WTC11 (cell line): ENCODE measurements around the gene AMPD1. TPM values are rescaled to one million over a fixed set of nuclear protein-coding genes. Genes with fewer than 3 reads are reported as not detected.

Source experiments
- ATAC-seq: fragments of 200-7000 bp; cut with Tn5 transposase; 2 replicates; pipeline ENCODE4 v1.10.0; 2021; ENCODE audit warnings: mild to moderate bottlenecking, moderate library complexity
- CTCF ChIA-PET: fragments of 300-600 bp; sonication (Branson Sonifier 250); formaldehyde crosslinking; loops from one replicate; lab custom pipeline; 2021; ENCODE audit warnings: antibody characterized with exemption; lab: Charles Lee
- POLR2A ChIA-PET: fragments of 350-600 bp; sonication (Branson Sonifier 250); formaldehyde crosslinking; loops from one replicate; lab custom pipeline; 2021; ENCODE audit warnings: antibody characterized with exemption; lab: Charles Lee
- DNase-seq: peaks from one replicate; pipeline ENCODE4 v3.0.0; 2021; ENCODE audit warnings: low spot score
- H3K27ac Mint-ChIP-seq: 2 replicates; pipeline ENCODE4 v1.8.0; 2021; ENCODE audit warnings: mixed read lengths
- H3K27me3 Mint-ChIP-seq: 2 replicates; pipeline ENCODE4 v1.8.0; 2021; ENCODE audit warnings: low read depth, mild to moderate bottlenecking, moderate library complexity, mixed read lengths
- H3K36me3 Mint-ChIP-seq: 2 replicates; pipeline ENCODE4 v1.8.0; 2021; ENCODE audit warnings: mixed read lengths
- H3K4me1 Mint-ChIP-seq: 2 replicates; pipeline ENCODE4 v1.8.0; 2022; ENCODE audit warnings: mixed read lengths
- H3K4me3 Mint-ChIP-seq: 2 replicates; pipeline ENCODE4 v1.8.0; 2021; ENCODE audit warnings: mild to moderate bottlenecking, moderate library complexity, mixed read lengths
- H3K9me3 Mint-ChIP-seq: 2 replicates; pipeline ENCODE4 v1.8.0; 2021; ENCODE audit warnings: mixed read lengths
- E2F5 ChIP-seq: sonication (generic); formaldehyde crosslinking; IDR thresholded peaks from 2 replicates; pipeline ENCODE4 v1.8.1; 2022; ENCODE audit warnings: mild to moderate bottlenecking, moderate library complexity, missing genetic modification reagents
- ETV6 ChIP-seq: sonication (generic); formaldehyde crosslinking; IDR thresholded peaks from 2 replicates; pipeline ENCODE4 v1.8.1; 2022; ENCODE audit warnings: mild to moderate bottlenecking, missing genetic modification reagents
- FOXP4 ChIP-seq: sonication (generic); formaldehyde crosslinking; IDR thresholded peaks from 2 replicates; pipeline ENCODE4 v1.8.0; 2022; ENCODE audit warnings: mild to moderate bottlenecking, missing genetic modification reagents
- HMGA2 ChIP-seq: fragments of 250-450 bp; sonication (Bioruptor Pico); IDR thresholded peaks from 2 replicates; pipeline ENCODE4 v1.4.0; 2021; ENCODE audit warnings: mild to moderate bottlenecking, moderate library complexity
- NR3C1 ChIP-seq: sonication (generic); formaldehyde crosslinking; conservative IDR thresholded peaks from 2 replicates; pipeline ENCODE4 v1.8.1; 2023; ENCODE audit warnings: low read depth, mild to moderate bottlenecking, missing genetic modification reagents
- TCF7 ChIP-seq: sonication (generic); formaldehyde crosslinking; IDR thresholded peaks from 2 replicates; pipeline ENCODE4 v1.8.0; 2022; ENCODE audit warnings: mild to moderate bottlenecking, low read depth, missing genetic modification reagents, moderate library complexity
- TEAD1 ChIP-seq: sonication (generic); formaldehyde crosslinking; IDR thresholded peaks from 2 replicates; pipeline ENCODE4 v1.8.0; 2022; ENCODE audit warnings: mild to moderate bottlenecking, missing genetic modification reagents
- ZMAT4 ChIP-seq: fragments of 250-450 bp; sonication (Bioruptor Pico); IDR thresholded peaks from 2 replicates; pipeline ENCODE4 v1.9.0; 2021; ENCODE audit warnings: mild to moderate bottlenecking
- ZNF281 ChIP-seq: sonication (generic); formaldehyde crosslinking; IDR thresholded peaks from 2 replicates; pipeline ENCODE4 v1.8.0; 2023; ENCODE audit warnings: mild to moderate bottlenecking, missing genetic modification reagents
- ZNF423 ChIP-seq: fragments of 250-450 bp; sonication (Bioruptor Pico); IDR thresholded peaks from 2 replicates; pipeline ENCODE4 v2.1.2; 2022; ENCODE audit warnings: mild to moderate bottlenecking, moderate library complexity
- ZNF671 ChIP-seq: fragments of 250-450 bp; sonication (Bioruptor Pico); IDR thresholded peaks from 2 replicates; pipeline ENCODE4 v1.8.0; 2021; ENCODE audit warnings: mild to moderate bottlenecking
- total RNA-seq: library from RNA; stranded (reverse); gene quantifications from 3 replicates; pipeline ENCODE4 v1.2.3, GENCODE V29; 2021
- TF ChIP-seq, protein P1 (sequence below): sonication (generic); formaldehyde crosslinking; conservative IDR thresholded peaks from 2 replicates; pipeline ENCODE4 v1.8.1; 2023; ENCODE audit warnings: mild to moderate bottlenecking, low read depth, missing genetic modification reagents, moderate library complexity
- TF ChIP-seq, protein P2 (sequence below): sonication (generic); formaldehyde crosslinking; IDR thresholded peaks from 2 replicates; pipeline ENCODE4 v1.8.1; 2023; ENCODE audit warnings: mild to moderate bottlenecking, moderate library complexity, missing genetic modification reagents
- TF ChIP-seq, protein P3 (sequence below): sonication (generic); formaldehyde crosslinking; conservative IDR thresholded peaks from 2 replicates; pipeline ENCODE4 v1.8.1; 2022; ENCODE audit warnings: mild to moderate bottlenecking, missing genetic modification reagents
- TF ChIP-seq, protein P4 (sequence below): sonication (generic); formaldehyde crosslinking; IDR thresholded peaks from 2 replicates; pipeline ENCODE4 v1.8.0; 2022; ENCODE audit warnings: missing genetic modification reagents

The AMPD1 gene
- total RNA-seq, 1 experiment from 2014 or later: not detected

GRCh38 chr1:114677691-114678090, 17.7 kb downstream of the AMPD1 start:
- POLR2A ChIA-PET: no interaction called here
- DNase-seq (no peak), ATAC-seq (no peak)
- H3K9me3 Mint-ChIP-seq: no peaks in the 10 kb centered on the region
- H3K36me3 Mint-ChIP-seq: no peaks in the 10 kb centered on the region
- H3K27ac Mint-ChIP-seq: no peak overlapping the region
- peaks cover 29% of the 10 kb centered on the region for H3K27me3 Mint-ChIP-seq
- CTCF ChIA-PET: no interaction called here
- no peak overlapping the region for H3K4me3 Mint-ChIP-seq
- TF ChIP-seq ETV6 (CRISPR knock-in tag) (no peak), E2F5 (CRISPR knock-in tag) (no peak), ZNF671 (CRISPR knock-in tag) (no peak), NR3C1 (CRISPR knock-in tag) (no peak), ZNF423 (no peak), FOXP4 (CRISPR knock-in tag) (no peak), ZNF281 (no peak), TCF7 (CRISPR knock-in tag) (no peak), HMGA2 (CRISPR knock-in tag) (no peak), TEAD1 (CRISPR knock-in tag) (no peak), ZMAT4 (CRISPR knock-in tag) (no peak)
- TF ChIP-seq, protein P1, sequence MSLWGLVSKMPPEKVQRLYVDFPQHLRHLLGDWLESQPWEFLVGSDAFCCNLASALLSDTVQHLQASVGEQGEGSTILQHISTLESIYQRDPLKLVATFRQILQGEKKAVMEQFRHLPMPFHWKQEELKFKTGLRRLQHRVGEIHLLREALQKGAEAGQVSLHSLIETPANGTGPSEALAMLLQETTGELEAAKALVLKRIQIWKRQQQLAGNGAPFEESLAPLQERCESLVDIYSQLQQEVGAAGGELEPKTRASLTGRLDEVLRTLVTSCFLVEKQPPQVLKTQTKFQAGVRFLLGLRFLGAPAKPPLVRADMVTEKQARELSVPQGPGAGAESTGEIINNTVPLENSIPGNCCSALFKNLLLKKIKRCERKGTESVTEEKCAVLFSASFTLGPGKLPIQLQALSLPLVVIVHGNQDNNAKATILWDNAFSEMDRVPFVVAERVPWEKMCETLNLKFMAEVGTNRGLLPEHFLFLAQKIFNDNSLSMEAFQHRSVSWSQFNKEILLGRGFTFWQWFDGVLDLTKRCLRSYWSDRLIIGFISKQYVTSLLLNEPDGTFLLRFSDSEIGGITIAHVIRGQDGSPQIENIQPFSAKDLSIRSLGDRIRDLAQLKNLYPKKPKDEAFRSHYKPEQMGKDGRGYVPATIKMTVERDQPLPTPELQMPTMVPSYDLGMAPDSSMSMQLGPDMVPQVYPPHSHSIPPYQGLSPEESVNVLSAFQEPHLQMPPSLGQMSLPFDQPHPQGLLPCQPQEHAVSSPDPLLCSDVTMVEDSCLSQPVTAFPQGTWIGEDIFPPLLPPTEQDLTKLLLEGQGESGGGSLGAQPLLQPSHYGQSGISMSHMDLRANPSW (CRISPR knock-in tag): no peak
- TF ChIP-seq, protein P2, sequence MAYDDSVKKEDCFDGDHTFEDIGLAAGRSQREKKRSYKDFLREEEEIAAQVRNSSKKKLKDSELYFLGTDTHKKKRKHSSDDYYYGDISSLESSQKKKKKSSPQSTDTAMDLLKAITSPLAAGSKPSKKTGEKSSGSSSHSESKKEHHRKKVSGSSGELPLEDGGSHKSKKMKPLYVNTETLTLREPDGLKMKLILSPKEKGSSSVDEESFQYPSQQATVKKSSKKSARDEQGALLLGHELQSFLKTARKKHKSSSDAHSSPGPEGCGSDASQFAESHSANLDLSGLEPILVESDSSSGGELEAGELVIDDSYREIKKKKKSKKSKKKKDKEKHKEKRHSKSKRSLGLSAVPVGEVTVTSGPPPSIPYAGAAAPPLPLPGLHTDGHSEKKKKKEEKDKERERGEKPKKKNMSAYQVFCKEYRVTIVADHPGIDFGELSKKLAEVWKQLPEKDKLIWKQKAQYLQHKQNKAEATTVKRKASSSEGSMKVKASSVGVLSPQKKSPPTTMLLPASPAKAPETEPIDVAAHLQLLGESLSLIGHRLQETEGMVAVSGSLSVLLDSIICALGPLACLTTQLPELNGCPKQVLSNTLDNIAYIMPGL (CRISPR knock-in tag): no peak
- TF ChIP-seq, protein P3, sequence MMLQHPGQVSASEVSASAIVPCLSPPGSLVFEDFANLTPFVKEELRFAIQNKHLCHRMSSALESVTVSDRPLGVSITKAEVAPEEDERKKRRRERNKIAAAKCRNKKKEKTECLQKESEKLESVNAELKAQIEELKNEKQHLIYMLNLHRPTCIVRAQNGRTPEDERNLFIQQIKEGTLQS: no peak
- TF ChIP-seq, protein P4, sequence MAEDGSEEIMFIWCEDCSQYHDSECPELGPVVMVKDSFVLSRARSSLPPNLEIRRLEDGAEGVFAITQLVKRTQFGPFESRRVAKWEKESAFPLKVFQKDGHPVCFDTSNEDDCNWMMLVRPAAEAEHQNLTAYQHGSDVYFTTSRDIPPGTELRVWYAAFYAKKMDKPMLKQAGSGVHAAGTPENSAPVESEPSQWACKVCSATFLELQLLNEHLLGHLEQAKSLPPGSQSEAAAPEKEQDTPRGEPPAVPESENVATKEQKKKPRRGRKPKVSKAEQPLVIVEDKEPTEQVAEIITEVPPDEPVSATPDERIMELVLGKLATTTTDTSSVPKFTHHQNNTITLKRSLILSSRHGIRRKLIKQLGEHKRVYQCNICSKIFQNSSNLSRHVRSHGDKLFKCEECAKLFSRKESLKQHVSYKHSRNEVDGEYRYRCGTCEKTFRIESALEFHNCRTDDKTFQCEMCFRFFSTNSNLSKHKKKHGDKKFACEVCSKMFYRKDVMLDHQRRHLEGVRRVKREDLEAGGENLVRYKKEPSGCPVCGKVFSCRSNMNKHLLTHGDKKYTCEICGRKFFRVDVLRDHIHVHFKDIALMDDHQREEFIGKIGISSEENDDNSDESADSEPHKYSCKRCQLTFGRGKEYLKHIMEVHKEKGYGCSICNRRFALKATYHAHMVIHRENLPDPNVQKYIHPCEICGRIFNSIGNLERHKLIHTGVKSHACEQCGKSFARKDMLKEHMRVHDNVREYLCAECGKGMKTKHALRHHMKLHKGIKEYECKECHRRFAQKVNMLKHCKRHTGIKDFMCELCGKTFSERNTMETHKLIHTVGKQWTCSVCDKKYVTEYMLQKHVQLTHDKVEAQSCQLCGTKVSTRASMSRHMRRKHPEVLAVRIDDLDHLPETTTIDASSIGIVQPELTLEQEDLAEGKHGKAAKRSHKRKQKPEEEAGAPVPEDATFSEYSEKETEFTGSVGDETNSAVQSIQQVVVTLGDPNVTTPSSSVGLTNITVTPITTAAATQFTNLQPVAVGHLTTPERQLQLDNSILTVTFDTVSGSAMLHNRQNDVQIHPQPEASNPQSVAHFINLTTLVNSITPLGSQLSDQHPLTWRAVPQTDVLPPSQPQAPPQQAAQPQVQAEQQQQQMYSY (CRISPR knock-in tag): no peak
- H3K4me1 Mint-ChIP-seq: no peaks in the 10 kb centered on the region
